Measurements from ENCODE around the gene NAV3. TPM values are rescaled to one million over a fixed set of nuclear protein-coding genes. Genes with fewer than 3 reads are reported as not detected.

Gene NAV3
- total and polyA plus RNA-seq, 2 of the 4 experiments (the other 2 are of a cell fraction) = 25.5 to 106 TPM

DNA sequence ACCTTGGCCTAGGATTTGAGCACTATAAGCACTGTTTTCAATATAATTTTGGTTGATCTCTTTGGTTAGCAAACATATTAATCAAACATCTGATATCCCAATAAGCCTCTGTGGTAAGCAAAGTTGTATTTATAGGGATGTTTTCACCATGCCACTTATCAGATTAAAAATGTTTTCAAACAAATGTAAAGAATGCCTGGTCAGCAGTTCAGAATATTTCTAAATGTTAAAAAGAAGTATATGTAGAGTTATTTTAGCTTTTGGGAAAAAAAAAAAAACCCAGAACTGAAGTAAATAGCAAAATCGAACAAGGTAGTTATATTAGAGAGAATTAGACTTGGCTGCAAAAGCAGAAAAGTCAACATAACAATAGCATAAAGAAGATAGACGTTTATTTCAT, 3.9 kb downstream of the NAV3 start:
- Histone ChIP-seq H3K23ac (ENCODE audit: low read depth, low read length) (no peak overlapping the region), H3K9me1 (ENCODE audit: insufficient read depth, low read length) (no peaks in the 10 kb centered on the region), H2AK9ac (replicated peaks; ENCODE audit: low read depth, low read length, poor library complexity) (no peak overlapping the region), H3K27ac (ENCODE audit: insufficient read depth, low read length) (no peak overlapping the region), H3K4me3 (ENCODE audit: insufficient read depth, low read depth, low read length) (no peak overlapping the region), H2AK5ac (ENCODE audit: low read depth, low read length) (no peak overlapping the region), H4K91ac (ENCODE audit: insufficient read depth, low read depth, low read length) (no peak overlapping the region), H2BK15ac (ENCODE audit: low read depth, low read length) (no peak overlapping the region), H2BK5ac (ENCODE audit: low read depth, low read length, poor library complexity, severe bottlenecking) (no peak overlapping the region), H3K56ac (ENCODE audit: extremely low read depth, insufficient read depth, low read length) (no peak overlapping the region), H3K4me2 (ENCODE audit: low read depth, low read length) (no peak overlapping the region), H4K20me1 (ENCODE audit: insufficient read depth, low read length) (no peaks in the 10 kb centered on the region), H3K14ac (replicated peaks; ENCODE audit: low read depth, low read length) (no peak overlapping the region), H3K36me3 (ENCODE audit: control insufficient read depth, insufficient read depth, low read length) (no peaks in the 10 kb centered on the region), H3K79me1 (ENCODE audit: low read depth in 1 of 2, low read length in 2 of 2) (no peaks in the 10 kb centered on the region), H3K18ac (ENCODE audit: low read depth, low read length) (no peak overlapping the region), H2BK120ac (ENCODE audit: low read depth, low read length) (no peak overlapping the region), H2BK20ac (ENCODE audit: low read depth, low read length) (no peak overlapping the region), H4K8ac (ENCODE audit: low read depth in 2 of 2, low read length in 2 of 2) (no peak overlapping the region), H4K5ac (ENCODE audit: low read depth, low read length) (no peak overlapping the region), H3K9me3 (ENCODE audit: control insufficient read depth, insufficient read depth, low read length) (no peaks in the 10 kb centered on the region), H3K27me3 (ENCODE audit: control insufficient read depth, insufficient read depth, low read length) (peaks cover 1% of the 10 kb centered on the region), H3K9ac (ENCODE audit: low read depth, low read length) (no peak overlapping the region), H3K4ac (ENCODE audit: low read depth, low read length) (no peak overlapping the region), H2AFZ (replicated peaks; ENCODE audit: low read length, poor library complexity) (no peak overlapping the region), H3K4me1 (ENCODE audit: control insufficient read depth, insufficient read depth, low read length) (no peaks in the 10 kb centered on the region)
- DNase-seq (no peak), ATAC-seq (ENCODE audit: low read depth) (no peak)
- intact Hi-C loops (cut with micrococcal nuclease) = loop anchor here (5.0 kb wide), 1 partner anchor 232 kb away; no protein-coding TSS in a partner anchor
- dilution Hi-C loops (cut with HindIII; ENCODE audit: low sequenced_read_pairs, unreplicated experiment) = no loop called here
- POLR2A ChIA-PET (ENCODE audit: unreplicated experiment) = no interaction called here
- in situ Hi-C loops (cut with MboI; ENCODE audit: low sequenced_read_pairs) = no loop called here
- CTCF ChIA-PET = no interaction called here
- BruUV-seq (replicated peaks) = no TSS peak
- no CpG with 5 or more reads among the region's 2 CpGs for WGBS, 2 experiments (ENCODE audit: extremely low coverage in 2 of 2, insufficient read length in 1 of 2)
- TF ChIP-seq, protein P1, sequence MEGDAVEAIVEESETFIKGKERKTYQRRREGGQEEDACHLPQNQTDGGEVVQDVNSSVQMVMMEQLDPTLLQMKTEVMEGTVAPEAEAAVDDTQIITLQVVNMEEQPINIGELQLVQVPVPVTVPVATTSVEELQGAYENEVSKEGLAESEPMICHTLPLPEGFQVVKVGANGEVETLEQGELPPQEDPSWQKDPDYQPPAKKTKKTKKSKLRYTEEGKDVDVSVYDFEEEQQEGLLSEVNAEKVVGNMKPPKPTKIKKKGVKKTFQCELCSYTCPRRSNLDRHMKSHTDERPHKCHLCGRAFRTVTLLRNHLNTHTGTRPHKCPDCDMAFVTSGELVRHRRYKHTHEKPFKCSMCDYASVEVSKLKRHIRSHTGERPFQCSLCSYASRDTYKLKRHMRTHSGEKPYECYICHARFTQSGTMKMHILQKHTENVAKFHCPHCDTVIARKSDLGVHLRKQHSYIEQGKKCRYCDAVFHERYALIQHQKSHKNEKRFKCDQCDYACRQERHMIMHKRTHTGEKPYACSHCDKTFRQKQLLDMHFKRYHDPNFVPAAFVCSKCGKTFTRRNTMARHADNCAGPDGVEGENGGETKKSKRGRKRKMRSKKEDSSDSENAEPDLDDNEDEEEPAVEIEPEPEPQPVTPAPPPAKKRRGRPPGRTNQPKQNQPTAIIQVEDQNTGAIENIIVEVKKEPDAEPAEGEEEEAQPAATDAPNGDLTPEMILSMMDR (conservative IDR thresholded peaks at IDR 0.05; ENCODE audit: low read depth, low read length) = no peak
- peak; percentile 78 for TF ChIP-seq MAFK (IDR thresholded peaks at IDR 0.05; ENCODE audit: low read depth, low read length)

Data from IMR-90 (cell line).